IMR-90 (cell line): Measurements from ENCODE around the gene AMBRA1.

Source experiments
- BHLHE40 ChIP-seq: fragments of 150-350 bp; IDR thresholded peaks from 2 replicates; pipeline ENCODE4 v1.6.1; 2016; ENCODE audit warnings: mild to moderate bottlenecking, low read depth, low read length
- CEBPB ChIP-seq: IDR thresholded peaks from 2 replicates; pipeline ENCODE4 v1.6.1; 2012; ENCODE audit warnings: low read depth, low read length, improper control_type of control experiment
- CTCF ChIP-seq: conservative IDR thresholded peaks from 2 replicates; pipeline ENCODE4 v1.5.1; 2012; ENCODE audit warnings: mild to moderate bottlenecking, low read depth, low read length, improper control_type of control experiment
- ELK1 ChIP-seq: fragments of 150-350 bp; IDR thresholded peaks from 2 replicates; pipeline ENCODE4 v1.6.1; 2016; ENCODE audit warnings: low read depth, mild to moderate bottlenecking, low read length, moderate library complexity, borderline replicate concordance
- FOS ChIP-seq: fragments of 150-350 bp; IDR thresholded peaks from 2 replicates; pipeline ENCODE4 v1.6.1; 2016; ENCODE audit warnings: low read depth, low read length
- MAFK ChIP-seq: IDR thresholded peaks from 2 replicates; pipeline ENCODE4 v1.6.1; 2012; ENCODE audit warnings: low read depth, low read length, improper control_type of control experiment
- MXI1 ChIP-seq: IDR thresholded peaks from 2 replicates; pipeline ENCODE4 v1.6.1; 2012; ENCODE audit warnings: low read depth, mild to moderate bottlenecking, low read length, moderate library complexity, borderline replicate concordance
- POLR2A ChIP-seq: IDR thresholded peaks from 2 replicates; pipeline ENCODE4 v1.6.1; 2012; ENCODE audit warnings: mild to moderate bottlenecking, low read depth, low read length
- RAD21 ChIP-seq: IDR thresholded peaks from 2 replicates; pipeline ENCODE4 v1.6.1; 2012; ENCODE audit warnings: low read length, improper control_type of control experiment
- RCOR1 ChIP-seq: IDR thresholded peaks from 2 replicates; pipeline ENCODE4 v1.6.1; 2012; ENCODE audit warnings: mild to moderate bottlenecking, low read length, improper control_type of control experiment; ENCODE audit not compliant: insufficient replicate concordance
- RFX5 ChIP-seq: IDR thresholded peaks from 2 replicates; pipeline ENCODE4 v1.8.0; 2012; ENCODE audit warnings: low read depth, mild to moderate bottlenecking, low read length, moderate library complexity
- SMC3 ChIP-seq: fragments of 150-350 bp; IDR thresholded peaks from 2 replicates; pipeline ENCODE4 v1.6.1; 2016; ENCODE audit warnings: low read depth, mild to moderate bottlenecking, antibody characterized with exemption, low read length, moderate library complexity
- USF2 ChIP-seq: fragments of 150-350 bp; IDR thresholded peaks from 2 replicates; pipeline ENCODE4 v1.6.1; 2017; ENCODE audit warnings: mild to moderate bottlenecking, antibody characterized with exemption, low read length, low read depth

GRCh38 chr11:46410021-46410420 is 183.8 kb downstream of the AMBRA1 start:
- TF ChIP-seq POLR2A, result no peak
- TF ChIP-seq CTCF, result peak; percentile 17; the same call in 1 of the 2 replicates
- TF ChIP-seq RAD21, result peak; percentile 31
- no peak for TF ChIP-seq RCOR1
- no peak for TF ChIP-seq ELK1
- TF ChIP-seq MAFK, result no peak
- TF ChIP-seq BHLHE40, result no peak
- no peak for TF ChIP-seq MXI1
- no peak for TF ChIP-seq RFX5
- no peak for TF ChIP-seq USF2
- no peak for TF ChIP-seq CEBPB
- no peak for TF ChIP-seq SMC3
- TF ChIP-seq FOS, result no peak
